ENCODE measurements around the gene ASXL3.

The ASXL3 gene

DNA sequence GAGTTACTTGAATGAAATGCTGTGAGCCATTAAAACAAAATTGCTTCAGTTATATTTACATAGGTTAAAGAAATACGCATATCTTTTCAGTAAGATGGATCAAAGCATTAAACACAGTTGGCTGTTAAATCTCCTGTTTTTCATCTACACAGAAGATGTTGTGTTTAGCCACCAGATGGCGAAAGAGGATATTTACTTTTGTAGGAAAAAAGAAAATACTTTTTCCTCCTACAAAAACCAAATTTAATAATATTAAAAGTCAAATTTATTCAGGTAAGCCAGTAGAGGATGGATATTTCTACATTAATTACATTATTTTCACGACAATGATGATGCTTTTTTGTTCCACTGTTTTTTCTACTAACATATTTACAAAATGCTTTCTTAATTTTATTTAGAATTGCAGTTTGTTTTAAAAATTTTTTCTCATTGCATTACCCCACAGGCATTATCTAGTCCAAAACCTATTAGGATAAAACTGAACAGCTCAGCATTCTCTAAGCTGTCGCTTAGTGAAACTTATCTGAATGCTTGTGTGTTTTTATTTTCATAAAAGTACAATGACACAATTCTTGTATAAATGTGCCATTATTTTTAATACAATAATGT lies 173.7 kb downstream of the ASXL3 start:
- DNase-seq = peak in 1 of 42 donors; percentile 2

DNA sequence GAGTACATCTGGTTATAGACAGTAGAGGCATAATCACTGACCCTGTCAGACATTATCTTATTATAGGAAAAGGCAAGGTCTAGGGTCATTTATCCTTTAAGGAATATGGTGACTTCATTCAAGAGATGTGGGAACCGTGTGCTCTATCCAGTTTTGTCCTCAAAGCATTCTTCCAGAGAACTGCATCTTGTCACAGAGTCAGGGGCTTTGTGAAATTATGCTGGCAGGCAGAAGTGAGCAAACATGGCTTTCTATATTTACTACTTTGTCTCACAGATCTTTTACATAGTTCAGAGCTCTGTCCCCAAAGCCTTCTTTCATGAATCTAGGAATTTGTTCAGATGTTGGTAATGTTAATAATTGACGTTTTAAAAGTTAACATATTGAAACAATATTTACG lies 177.4 kb downstream of the ASXL3 start:
- DNase-seq = no peak
- intact Hi-C loops (cut with DNase I) = no loop called here

More for the DNA sequence above, 173.7 kb downstream of the ASXL3 start:
- intact Hi-C loops (cut with DNase I) = no loop called here

DNA sequence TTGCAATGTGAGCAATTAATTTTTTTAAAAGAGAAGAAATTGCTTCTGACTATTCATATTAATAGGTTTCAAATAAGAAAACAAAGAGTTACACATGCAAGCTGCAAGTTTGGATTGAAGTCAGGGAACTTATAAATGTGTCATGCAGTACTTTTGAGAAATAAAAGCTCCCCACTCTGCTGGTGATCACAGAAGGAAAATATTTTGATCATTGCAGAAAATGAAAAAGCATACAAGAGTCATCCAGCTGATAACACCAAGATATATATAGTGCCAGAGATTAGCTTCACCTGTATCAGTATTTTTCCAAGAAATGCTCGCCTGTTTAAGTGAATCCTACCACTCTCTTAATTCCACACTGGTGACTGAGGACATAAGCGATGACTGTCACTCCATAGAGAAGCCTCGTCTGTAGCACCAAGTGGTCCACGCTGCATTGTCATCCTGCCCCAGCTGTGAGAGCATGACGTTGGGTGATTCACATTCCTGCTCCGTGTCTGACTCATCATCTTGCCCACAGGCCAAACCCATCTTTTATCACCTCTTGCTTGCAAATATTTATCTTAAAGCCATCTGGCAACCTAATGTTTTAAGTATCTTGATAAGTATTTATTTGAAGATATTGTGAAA lies 178.0 kb downstream of the ASXL3 start:
- peak in 16 of 42 donors; percentile 5 to 55 (median 34) for DNase-seq
- intact Hi-C loops (cut with DNase I) = no loop called here

DNA sequence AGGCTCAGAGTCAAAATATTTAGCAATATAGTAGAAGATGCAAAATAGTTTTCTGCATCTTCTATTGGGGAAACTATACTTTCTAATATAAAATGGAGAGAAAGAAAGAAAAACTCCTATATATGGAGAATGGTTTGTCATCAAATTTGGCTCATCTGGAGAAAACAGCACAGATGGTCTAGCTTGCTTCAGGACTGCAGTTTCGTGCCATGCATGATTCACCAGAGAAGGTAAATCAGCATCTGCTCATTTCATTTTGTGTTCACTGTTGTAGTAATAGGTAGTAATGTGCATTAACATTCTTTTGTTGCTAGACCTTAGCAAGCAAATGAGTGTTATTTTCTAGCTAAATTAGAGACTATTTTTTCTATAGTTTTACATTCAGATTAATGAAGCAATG lies 179.0 kb downstream of the ASXL3 start:
- intact Hi-C loops (cut with DNase I) = no loop called here
- DNase-seq = no peak

DNA sequence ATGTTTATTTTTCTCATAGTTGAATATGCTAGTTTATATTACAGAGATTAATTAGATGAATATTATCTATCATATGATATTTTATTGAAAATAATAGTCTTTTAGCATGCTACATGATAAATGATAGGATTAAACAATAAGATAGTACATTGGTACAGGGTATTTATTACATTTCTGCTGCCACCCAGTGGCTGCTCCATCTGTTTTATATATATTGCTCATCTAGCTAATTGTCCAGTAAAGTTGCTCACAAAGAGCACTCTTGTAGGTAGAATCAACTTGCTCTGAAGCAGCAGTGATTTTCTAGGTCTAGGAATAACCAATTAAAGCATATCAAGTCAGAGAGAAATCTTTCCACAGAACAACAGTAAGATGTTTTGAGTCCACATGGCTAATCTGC lies 183.3 kb downstream of the ASXL3 start:
- intact Hi-C loops (cut with DNase I) = loop anchor here (5.0 kb wide), 1 partner anchor 529 kb away; no protein-coding TSS in a partner anchor
- DNase-seq = peak in 35 of 42 donors; percentile 18 to 85 (median 55)

DNA sequence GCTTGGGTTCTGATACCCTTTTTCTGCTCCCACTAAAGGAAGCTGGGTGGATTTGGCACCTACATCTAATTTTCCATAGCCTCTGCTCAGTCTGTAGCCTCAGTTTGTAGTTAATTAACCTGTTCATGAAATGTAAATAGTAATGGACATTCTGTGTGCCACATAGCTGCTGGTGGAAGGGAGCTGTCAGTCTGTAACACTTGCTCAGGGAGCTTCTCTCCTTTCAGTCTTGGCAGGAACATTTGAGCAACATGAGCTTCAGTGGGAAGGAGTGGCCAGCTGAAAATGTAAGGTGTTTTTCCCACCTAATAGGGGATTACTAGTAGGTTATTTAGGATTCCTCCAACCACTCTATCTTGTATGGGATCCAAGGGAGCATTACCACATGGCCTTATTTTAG lies 203.4 kb downstream of the ASXL3 start:
- intact Hi-C loops (cut with DNase I) = no loop called here
- DNase-seq = no peak

All from head of caudate nucleus (tissue), 42 donors.